MM.1S (cell line): ENCODE data around the gene SLC1A7.

ENCODE experiments used
- EZH2 ChIP-seq: fragments of 300-600 bp; sonication (generic); optimal IDR thresholded peaks from 2 replicates; pipeline ENCODE3; 2017; ENCODE audit warnings: low read depth, mild to moderate bottlenecking, antibody characterized with exemption, low read length, mixed read lengths
- TF ChIP-seq, protein P1 (sequence below): fragments of 300-600 bp; sonication (generic); IDR thresholded peaks from 2 replicates; pipeline ENCODE4 v1.5.1; 2016; ENCODE audit warnings: antibody characterized with exemption, low read length, mixed read lengths

DNA sequence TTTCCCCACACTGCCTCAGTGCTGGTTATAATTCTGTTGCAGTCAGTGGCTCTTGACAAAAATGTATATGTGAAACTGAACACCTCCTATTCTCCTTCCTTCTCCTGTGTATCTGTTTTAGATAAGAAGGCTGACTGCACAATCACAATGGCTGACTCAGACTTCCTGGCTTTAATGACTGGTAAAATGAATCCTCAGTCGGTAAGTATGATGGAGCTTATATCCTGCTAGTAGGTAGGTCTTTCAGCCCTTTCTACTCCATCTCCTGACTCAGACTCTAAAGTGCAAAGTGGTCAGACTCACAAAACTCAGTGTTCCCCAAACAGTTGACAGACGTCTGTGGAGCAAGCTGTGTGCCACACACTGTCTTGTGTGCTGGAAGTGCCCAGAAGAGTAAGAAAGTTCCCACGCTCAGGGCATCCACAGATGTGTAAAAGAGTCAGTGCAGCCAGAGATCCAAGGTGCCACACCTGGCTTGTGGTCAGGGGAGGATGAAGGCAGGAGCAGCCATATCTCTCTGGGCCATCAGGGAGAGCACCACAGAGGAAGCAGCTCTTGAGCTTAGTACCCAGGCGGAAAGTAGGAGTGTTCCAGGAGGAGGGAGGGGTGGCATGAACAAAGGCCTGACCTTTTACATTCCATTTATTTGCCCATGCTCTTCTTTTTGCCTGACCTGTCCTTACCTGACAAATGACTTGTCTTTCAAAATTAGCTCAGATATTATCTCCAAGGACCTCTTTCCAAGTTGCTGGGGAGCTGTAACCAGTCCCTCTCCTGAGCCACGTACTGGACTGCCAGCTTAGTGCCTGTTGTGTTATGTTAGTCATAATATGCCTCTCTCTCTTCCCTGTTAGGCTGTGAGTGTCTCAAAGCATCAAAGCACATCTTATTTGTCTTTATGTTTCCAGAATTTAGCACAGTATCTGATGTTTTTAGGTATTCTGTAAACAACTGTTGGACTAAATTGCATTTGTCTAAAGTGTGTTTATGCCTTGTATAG is 94.4 kb downstream of the SLC1A7 start:
- TF ChIP-seq, protein P1, sequence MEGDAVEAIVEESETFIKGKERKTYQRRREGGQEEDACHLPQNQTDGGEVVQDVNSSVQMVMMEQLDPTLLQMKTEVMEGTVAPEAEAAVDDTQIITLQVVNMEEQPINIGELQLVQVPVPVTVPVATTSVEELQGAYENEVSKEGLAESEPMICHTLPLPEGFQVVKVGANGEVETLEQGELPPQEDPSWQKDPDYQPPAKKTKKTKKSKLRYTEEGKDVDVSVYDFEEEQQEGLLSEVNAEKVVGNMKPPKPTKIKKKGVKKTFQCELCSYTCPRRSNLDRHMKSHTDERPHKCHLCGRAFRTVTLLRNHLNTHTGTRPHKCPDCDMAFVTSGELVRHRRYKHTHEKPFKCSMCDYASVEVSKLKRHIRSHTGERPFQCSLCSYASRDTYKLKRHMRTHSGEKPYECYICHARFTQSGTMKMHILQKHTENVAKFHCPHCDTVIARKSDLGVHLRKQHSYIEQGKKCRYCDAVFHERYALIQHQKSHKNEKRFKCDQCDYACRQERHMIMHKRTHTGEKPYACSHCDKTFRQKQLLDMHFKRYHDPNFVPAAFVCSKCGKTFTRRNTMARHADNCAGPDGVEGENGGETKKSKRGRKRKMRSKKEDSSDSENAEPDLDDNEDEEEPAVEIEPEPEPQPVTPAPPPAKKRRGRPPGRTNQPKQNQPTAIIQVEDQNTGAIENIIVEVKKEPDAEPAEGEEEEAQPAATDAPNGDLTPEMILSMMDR: no peak
- no peak for TF ChIP-seq EZH2
